Tibial nerve (tissue), 4 donors: ENCODE data around the gene SPDYE16. TPM values are rescaled to one million over a fixed set of nuclear protein-coding genes. Genes with fewer than 3 reads are reported as not detected.
"Not testable (repeated sequence)": the region's sequence is repeated elsewhere in the genome, so short reads cannot be mapped to it uniquely, and the experiment has no call there.

Source experiments
- DNase-seq, 2 donors: peaks; one replicate each; pipeline ENCODE4 v3.0.0-alpha.2; 2019; ENCODE audit warnings: low spot score in 2 of 2
- H3K27ac ChIP-seq, 4 donors: fragments of 200-600 bp; sonication (generic) in 3 of 4; one replicate each; pipeline ENCODE4 v1.5.1; 2017 to 2019; ENCODE audit warnings: mild to moderate bottlenecking in 1 of 4
- H3K27me3 ChIP-seq, 2 donors: fragments of 200-600 bp; sonication (generic) in 1 of 2; one replicate each; pipeline versions ENCODE4 v1.5.1 to v1.6.0; 2017 to 2019
- H3K36me3 ChIP-seq, 3 donors: fragments of 200-600 bp; sonication (generic); one replicate each; pipeline ENCODE4 v1.5.1; 2018 to 2019
- H3K4me1 ChIP-seq, 4 donors: fragments of 200-600 bp; sonication (generic) in 3 of 4; one replicate each; pipeline ENCODE4 v1.5.1; 2017 to 2019
- H3K4me3 ChIP-seq, 4 donors: fragments of 200-600 bp; sonication (generic) in 3 of 4; one replicate each; pipeline ENCODE4 v1.5.1; 2017 to 2019; ENCODE audit warnings: mild to moderate bottlenecking in 1 of 4, moderate library complexity in 1 of 4
- H3K9me3 ChIP-seq, 4 donors: fragments of 200-600 bp; sonication (generic) in 3 of 4; one replicate each; pipeline ENCODE4 v1.5.1; 2017 to 2019
- CTCF ChIP-seq, 5 experiments: fragments of 200-600 bp in 3 of 5; fragments of 450-650 bp in 2 of 5; sonication (generic) in 3 of 5; IDR thresholded peaks; one replicate each; pipeline ENCODE4 v1.5.1; 2016 to 2019; ENCODE audit warnings: antibody characterized with exemption in 5 of 5, mild to moderate bottlenecking in 3 of 5, moderate library complexity in 2 of 5
- EP300 ChIP-seq, 2 donors: sonication (generic); formaldehyde crosslinking; IDR thresholded peaks; one replicate each; pipeline ENCODE4 v1.6.1; 2017; ENCODE audit warnings: antibody characterized with exemption in 2 of 2, mild to moderate bottlenecking in 1 of 2
- WGBS, 2 donors: methylation state at CpG; one replicate each; pipeline ENCODE4 v1.1.5; 2018; 5-methylcytosine and 5-hydroxymethylcytosine counted together
- total RNA-seq, 4 donors: library from RNA; depleted of rRNA; stranded (reverse); fragments of >200 nt; gene quantifications; one replicate each; pipeline ENCODE4 v1.1.0, GENCODE V29; 2016

SPDYE16 gene
- total RNA-seq, 4 donors from 2014 or later = 0.98 TPM; not detected in 3

- 88 to 90% methylated on average over 24 to 29 of the region's 29 CpGs for WGBS, 2 donors
- Histone ChIP-seq H3K27ac (no peak overlapping the region), H3K36me3 (no peaks in the 10 kb centered on the region), H3K4me3 (no peak overlapping the region), H3K4me1 (peaks cover 0 to 26% (median 5%) of the 10 kb centered on the region in 4 donors), H3K9me3 (no peaks in the 10 kb centered on the region), H3K27me3 (no peaks in the 10 kb centered on the region)
- TF ChIP-seq EP300 (IDR thresholded peaks at IDR 0.05) = no peak
- no peak for DNase-seq
Observed at GRCh38 chr7:76513817-76514799, 29.0 kb downstream of the SPDYE16 start.

- peaks cover 0 to 2% (median 0%) of the 10 kb centered on the region in 3 donors for H3K36me3 ChIP-seq
- H3K27ac ChIP-seq = peak overlapping the region in 2 of 4 donors; percentile 44 to 50
- TF ChIP-seq EP300 (IDR thresholded peaks at IDR 0.05) = no peak
- peak in 2 of 5 experiments; percentile 5 to 26 for TF ChIP-seq CTCF (IDR thresholded peaks at IDR 0.05)
- peaks cover 0 to 26% (median 5%) of the 10 kb centered on the region in 4 donors for H3K4me1 ChIP-seq
- no peaks in the 10 kb centered on the region for H3K27me3 ChIP-seq
- WGBS, 2 donors = 34 to 35% methylated on average over 16 to 19 of the region's 21 CpGs
- no peaks in the 10 kb centered on the region for H3K9me3 ChIP-seq
- H3K4me3 ChIP-seq = no peak overlapping the region
- no peak for DNase-seq
Observed at GRCh38 chr7:76512941-76513816, 29.9 kb downstream of the SPDYE16 start.

- not testable (repeated sequence) for DNase-seq, H3K9me3 ChIP-seq, H3K27me3 ChIP-seq, H3K4me3 ChIP-seq
- 87% methylated on average over 4 of the region's 31 CpGs; no CpG with 5 or more reads in 1 of the 2 donors for WGBS, 2 donors
- H3K27ac ChIP-seq = peak overlapping the region in 1 of 4 donors; percentile 50
- peaks cover 0 to 26% (median 5%) of the 10 kb centered on the region in 4 donors for H3K4me1 ChIP-seq
- H3K36me3 ChIP-seq = peaks cover 0 to 12% (median 0%) of the 10 kb centered on the region in 3 donors
Observed at GRCh38 chr7:76511911-76512885, 30.9 kb downstream of the SPDYE16 start.

GRCh38 chr7:76511200-76511910, 31.7 kb downstream of the SPDYE16 start:
- H3K4me1 ChIP-seq = peaks cover 0 to 25% (median 5%) of the 10 kb centered on the region in 4 donors
- not testable (repeated sequence) for DNase-seq, H3K27ac ChIP-seq, H3K9me3 ChIP-seq, H3K27me3 ChIP-seq, H3K4me3 ChIP-seq
- 47 to 55% methylated on average over 12 to 14 of the region's 24 CpGs for WGBS, 2 donors
- peaks cover 0 to 20% (median 0%) of the 10 kb centered on the region in 3 donors for H3K36me3 ChIP-seq

- TF ChIP-seq CTCF (IDR thresholded peaks at IDR 0.05) (no peak), EP300 (IDR thresholded peaks at IDR 0.05) (no peak)
- Histone ChIP-seq H3K27ac (no peak within 1 kb of the TSS), H3K36me3 (peaks cover 0 to 31% (median 8%) of the 10 kb centered on the region in 3 donors), H3K9me3 (no peaks in the 10 kb centered on the region), H3K27me3 (no peaks in the 10 kb centered on the region), H3K4me1 (peaks cover 0 to 17% (median 5%) of the 10 kb centered on the region in 4 donors), H3K4me3 (no peak within 1 kb of the TSS)
- 31% methylated on average over 8 to 10 of the region's 20 CpGs for WGBS, 2 donors
- no peak for DNase-seq
Observed at GRCh38 chr7:76509931-76510877, 32.9 kb downstream of the SPDYE16 start, which contains the start of gene UPK3B. Gene UPK3B, plus strand, starts transcription at chr7:76510552. Its CDS starts 101 bp downstream, at chr7:76510653.
